ENCODE data around the gene FAM78A. TPM values are rescaled to one million over a fixed set of nuclear protein-coding genes. Genes with fewer than 3 reads are reported as not detected.

Gene FAM78A
- total RNA-seq, 1 donor from 2014 or later = 1.9 TPM

DNA sequence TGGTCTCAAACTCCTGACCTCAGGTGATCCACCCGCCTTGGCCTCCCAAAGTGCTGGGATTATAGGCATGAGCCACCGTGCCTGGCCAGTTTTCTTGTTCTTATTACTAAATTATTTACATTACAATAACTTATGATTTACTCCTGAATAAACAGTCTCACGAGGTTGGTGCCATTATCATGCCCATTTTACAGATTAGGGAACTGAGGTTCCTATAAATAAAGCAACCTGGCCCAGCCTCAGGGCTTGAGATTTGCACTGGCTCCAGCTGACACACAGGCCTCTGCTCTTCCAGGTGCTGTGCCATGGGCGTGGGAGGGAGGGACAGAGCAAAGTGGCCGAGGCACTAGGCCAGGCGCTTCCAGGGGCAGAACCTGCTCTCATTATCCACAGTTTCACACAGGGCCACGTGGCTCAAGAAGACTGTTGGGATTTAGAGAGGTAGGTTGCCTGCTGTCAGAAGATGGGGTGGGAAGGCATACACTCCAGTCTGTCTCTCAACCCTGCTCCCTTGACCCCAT, 15.5 kb upstream of the FAM78A start:
- no peak for DNase-seq (ENCODE audit: low read depth)
- TF ChIP-seq, protein P1, sequence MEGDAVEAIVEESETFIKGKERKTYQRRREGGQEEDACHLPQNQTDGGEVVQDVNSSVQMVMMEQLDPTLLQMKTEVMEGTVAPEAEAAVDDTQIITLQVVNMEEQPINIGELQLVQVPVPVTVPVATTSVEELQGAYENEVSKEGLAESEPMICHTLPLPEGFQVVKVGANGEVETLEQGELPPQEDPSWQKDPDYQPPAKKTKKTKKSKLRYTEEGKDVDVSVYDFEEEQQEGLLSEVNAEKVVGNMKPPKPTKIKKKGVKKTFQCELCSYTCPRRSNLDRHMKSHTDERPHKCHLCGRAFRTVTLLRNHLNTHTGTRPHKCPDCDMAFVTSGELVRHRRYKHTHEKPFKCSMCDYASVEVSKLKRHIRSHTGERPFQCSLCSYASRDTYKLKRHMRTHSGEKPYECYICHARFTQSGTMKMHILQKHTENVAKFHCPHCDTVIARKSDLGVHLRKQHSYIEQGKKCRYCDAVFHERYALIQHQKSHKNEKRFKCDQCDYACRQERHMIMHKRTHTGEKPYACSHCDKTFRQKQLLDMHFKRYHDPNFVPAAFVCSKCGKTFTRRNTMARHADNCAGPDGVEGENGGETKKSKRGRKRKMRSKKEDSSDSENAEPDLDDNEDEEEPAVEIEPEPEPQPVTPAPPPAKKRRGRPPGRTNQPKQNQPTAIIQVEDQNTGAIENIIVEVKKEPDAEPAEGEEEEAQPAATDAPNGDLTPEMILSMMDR (IDR thresholded peaks at IDR 0.05; ENCODE audit: insufficient read depth, low read length, poor library complexity, severe bottlenecking) = no peak
- H3K36me3 ChIP-seq (ENCODE audit: control insufficient read depth, insufficient read depth, low read length) = no peaks in the 10 kb centered on the region
- no peak overlapping the region for H3K4me3 ChIP-seq (ENCODE audit: low read depth, low read length)
- H3K27me3 ChIP-seq (ENCODE audit: control insufficient read depth, insufficient read depth, low read length) = no peaks in the 10 kb centered on the region

DNA sequence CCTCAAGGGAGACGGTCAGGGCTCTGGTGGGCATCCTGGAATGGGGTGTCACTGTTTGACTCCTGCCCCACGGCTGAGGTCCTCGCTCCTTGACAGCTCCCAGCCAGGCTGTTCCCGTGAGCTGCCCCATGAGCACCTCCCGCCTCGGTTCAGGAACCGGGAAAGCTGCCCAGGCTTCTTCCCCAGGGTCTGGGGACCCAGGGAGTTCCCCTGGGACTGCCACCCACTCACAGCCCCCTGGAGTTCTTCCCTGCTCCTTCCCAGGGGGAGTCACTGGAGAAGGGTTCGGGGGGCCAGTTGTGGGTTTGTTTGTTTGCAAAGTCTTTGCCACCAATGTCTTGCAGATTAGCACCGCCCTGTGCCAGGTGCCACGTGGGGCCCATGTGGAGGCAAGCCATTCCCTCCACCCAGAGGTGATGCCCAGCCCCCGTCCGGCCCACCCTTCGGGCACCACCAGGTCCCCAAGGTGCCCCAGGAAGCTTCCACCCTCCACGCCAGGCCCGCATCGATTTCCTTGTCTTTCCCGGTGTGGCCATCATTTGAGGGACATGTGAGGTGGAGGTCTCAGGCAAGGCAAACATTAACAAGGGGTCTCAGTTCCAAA, 14.6 kb upstream of the FAM78A start:
- Histone ChIP-seq H3K36me3 (ENCODE audit: control insufficient read depth, insufficient read depth, low read length) (no peaks in the 10 kb centered on the region), H3K27me3 (ENCODE audit: control insufficient read depth, insufficient read depth, low read length) (no peaks in the 10 kb centered on the region), H3K4me3 (ENCODE audit: low read depth, low read length) (no peak overlapping the region)
- no peak for DNase-seq (ENCODE audit: low read depth)
- TF ChIP-seq, protein P1 (IDR thresholded peaks at IDR 0.05; ENCODE audit: insufficient read depth, low read length, poor library complexity, severe bottlenecking) = no peak

DNA sequence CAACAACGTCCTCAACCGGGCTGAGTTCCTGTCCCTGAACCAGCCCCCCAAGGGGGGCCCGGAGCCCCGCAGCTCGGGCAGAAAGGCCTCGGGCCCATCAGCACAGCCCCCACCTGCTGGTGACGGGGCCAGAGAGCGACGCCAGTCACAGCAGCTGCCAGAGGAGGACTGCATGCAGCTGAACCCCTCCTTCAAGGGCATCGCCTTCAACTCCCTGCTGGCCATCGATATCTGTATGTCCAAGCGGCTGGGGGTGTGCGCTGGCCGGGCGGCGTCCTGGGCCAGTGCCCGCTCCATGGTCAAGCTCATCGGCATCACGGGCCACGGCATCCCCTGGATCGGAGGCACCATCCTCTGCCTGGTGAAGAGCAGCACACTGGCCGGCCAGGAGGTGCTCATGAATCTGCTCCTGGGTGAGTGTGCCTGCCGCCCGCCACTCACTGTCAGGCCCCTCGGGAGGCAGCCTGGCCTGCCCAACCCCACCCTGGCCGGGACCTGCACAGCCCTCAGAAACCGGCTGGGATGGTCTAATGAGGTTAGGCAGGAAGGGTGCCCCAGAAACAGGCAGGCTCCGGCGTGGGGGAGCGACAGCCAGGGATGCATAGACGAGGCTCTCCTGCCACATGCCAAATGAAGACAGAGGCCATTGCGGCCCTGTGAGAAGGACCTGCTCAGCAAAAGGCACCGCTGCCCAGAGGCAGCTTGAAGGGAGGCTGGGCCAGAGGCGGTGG, 13.9 kb upstream of the FAM78A start:
- no peaks in the 10 kb centered on the region for H3K36me3 ChIP-seq (ENCODE audit: control insufficient read depth, insufficient read depth, low read length)
- TF ChIP-seq, protein P1 (IDR thresholded peaks at IDR 0.05; ENCODE audit: insufficient read depth, low read length, poor library complexity, severe bottlenecking) = no peak
- peak overlapping the region; percentile 35 for H3K4me3 ChIP-seq (ENCODE audit: low read depth, low read length)
- DNase-seq (ENCODE audit: low read depth) = no peak
- no peaks in the 10 kb centered on the region for H3K27me3 ChIP-seq (ENCODE audit: control insufficient read depth, insufficient read depth, low read length)

DNA sequence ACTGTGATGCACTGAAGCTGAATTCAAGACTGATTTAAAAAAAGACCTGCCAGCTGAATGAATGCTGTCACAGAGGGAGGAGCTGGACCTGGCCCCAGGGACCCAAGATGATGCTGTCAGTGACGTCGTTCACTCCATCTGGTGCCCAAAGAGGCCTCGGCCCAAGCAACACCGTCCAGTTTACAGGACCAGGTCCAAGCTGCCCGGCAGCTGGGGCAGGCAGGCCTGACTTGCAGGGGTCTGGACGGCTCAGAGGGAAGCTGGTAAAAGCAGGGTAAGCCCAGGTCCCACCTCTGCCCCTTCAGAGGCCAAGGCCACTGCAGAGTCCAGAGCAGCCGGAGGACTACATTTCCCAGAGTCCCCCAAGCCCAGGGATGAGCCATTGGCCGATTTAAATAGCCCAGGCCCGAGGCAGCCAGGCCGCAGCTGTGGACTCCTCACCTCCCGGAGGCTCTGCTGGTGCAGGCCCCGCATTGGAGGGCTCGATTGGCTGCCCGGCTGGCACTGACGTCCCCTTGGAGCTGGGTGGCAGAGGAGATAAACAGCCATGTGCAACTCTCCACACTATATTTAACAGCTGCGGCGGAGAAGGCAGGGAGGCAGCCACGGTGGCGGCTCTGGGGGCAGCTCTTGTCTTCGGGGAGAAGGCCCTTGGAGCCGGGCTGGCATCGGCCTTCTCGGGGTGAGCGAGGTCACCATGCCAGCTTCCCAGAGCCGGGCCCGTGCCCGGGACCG, 13.2 kb upstream of the FAM78A start, which contains the start of gene PLPP7:
PLPP7 (plus strand) TSS at position 423 of the 735 bp plus-strand sequence; CDS start at position 698, 275 bp downstream.
- peak; percentile 10 for DNase-seq (ENCODE audit: low read depth)

DNA sequence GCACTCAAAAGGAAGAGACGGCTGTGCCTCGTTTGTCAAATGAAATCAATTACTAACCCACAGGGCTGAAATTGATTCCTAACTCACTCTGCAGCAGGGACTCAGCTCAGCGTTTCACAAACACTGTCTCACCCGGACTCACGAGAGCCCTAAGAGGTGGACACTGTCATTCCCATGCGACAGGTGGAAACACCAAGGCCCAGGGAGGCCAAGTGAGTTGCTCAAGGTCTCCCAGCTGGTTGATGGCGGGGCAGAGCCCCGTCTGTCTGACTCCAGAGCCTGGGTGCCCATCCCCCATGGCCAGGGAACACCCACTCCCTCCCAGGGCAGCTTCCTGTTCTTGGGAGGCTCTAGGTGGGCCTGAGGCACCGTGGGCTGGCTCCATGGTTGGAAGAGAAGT, 11.9 kb upstream of the FAM78A start:
- DNase-seq (ENCODE audit: low read depth) = no peak
- H3K27me3 ChIP-seq (ENCODE audit: control insufficient read depth, insufficient read depth, low read length) = peaks cover 9% of the 10 kb centered on the region
- TF ChIP-seq, protein P1 (IDR thresholded peaks at IDR 0.05; ENCODE audit: insufficient read depth, low read length, poor library complexity, severe bottlenecking) = no peak
- H3K36me3 ChIP-seq (ENCODE audit: control insufficient read depth, insufficient read depth, low read length) = no peaks in the 10 kb centered on the region
- H3K4me3 ChIP-seq (ENCODE audit: low read depth, low read length) = no peak overlapping the region

More for the DNA sequence above, 13.2 kb upstream of the FAM78A start, which contains the start of gene PLPP7:
- Histone ChIP-seq H3K36me3 (ENCODE audit: control insufficient read depth, insufficient read depth, low read length) (no peaks in the 10 kb centered on the region), H3K4me3 (ENCODE audit: low read depth, low read length) (peak within 1 kb of the TSS; percentile 35), H3K27me3 (ENCODE audit: control insufficient read depth, insufficient read depth, low read length) (no peaks in the 10 kb centered on the region)
- TF ChIP-seq, protein P1 (IDR thresholded peaks at IDR 0.05; ENCODE audit: insufficient read depth, low read length, poor library complexity, severe bottlenecking) = no peak

Data from kidney epithelial cell (primary cell).